Measurements from ENCODE around the gene NAA80. TPM values are rescaled to one million over a fixed set of nuclear protein-coding genes. Genes with fewer than 3 reads are reported as not detected.
A peak's percentile ranks its signal among the peaks of the same experiment; 100 is the strongest.

The NAA80 gene
- polyA plus RNA-seq, 3 donors: 2.3 to 21.3 (median 4.6) TPM

GRCh38 chr3:50294492-50295403 is 4.5 kb downstream of the NAA80 start:
- peak in 1 of 3 donors; percentile 5 for DNase-seq
- Histone ChIP-seq H3K9me3 (replicated peaks in 1 of 2; ENCODE audit: control insufficient read depth in 1 of 2, insufficient read depth in 1 of 2, low read length in 2 of 2) (no peaks in the 10 kb centered on the region), H3K4me3 (replicated peaks in 1 of 3; ENCODE audit: low read depth in 2 of 3, low read length in 3 of 3) (no peak overlapping the region), H4K20me1 (ENCODE audit: insufficient read depth, low read length) (no peaks in the 10 kb centered on the region), H2AFZ (ENCODE audit: insufficient read depth, low read depth, low read length, poor library complexity, severe bottlenecking) (no peak overlapping the region), H3K79me2 (ENCODE audit: insufficient read depth, low read length) (peaks cover 41% of the 10 kb centered on the region), H3K4me2 (replicated peaks; ENCODE audit: extremely low read depth, low read length, poor library complexity, severe bottlenecking) (no peak overlapping the region), H3K4me1 (ENCODE audit: control insufficient read depth in 1 of 2, insufficient read depth in 2 of 2, low read length in 2 of 2) (peaks cover 33 to 43% of the 10 kb centered on the region in 2 donors), H3K9ac (ENCODE audit: insufficient read depth, low read length, poor library complexity, severe bottlenecking) (no peak overlapping the region), H3K27ac (ENCODE audit: low read depth in 1 of 2, low read length in 2 of 2) (no peak overlapping the region), H3K27me3 (ENCODE audit: control insufficient read depth in 2 of 2, insufficient read depth in 2 of 2, low read length in 2 of 2) (no peaks in the 10 kb centered on the region), H3K36me3 (replicated peaks in 1 of 2; ENCODE audit: control insufficient read depth in 1 of 2, insufficient read depth in 2 of 2, low read length in 2 of 2) (peaks cover 5 to 8% of the 10 kb centered on the region in 2 donors)
- Mint-ChIP-seq H3K27me3 (ENCODE audit: low read depth in 3 of 3) (no peaks in the 10 kb centered on the region), H3K4me1 (peaks cover 33% of the 10 kb centered on the region), H3K4me3 (no peak overlapping the region), H3K27ac (peak overlapping the region in 1 of 7 donors; percentile 32), H3K9me3 (no peaks in the 10 kb centered on the region), H3K36me3 (peaks cover 3 to 17% of the 10 kb centered on the region in 2 donors)
- TF ChIP-seq CTCF (IDR thresholded peaks at IDR 0.05): no peak
- 97% methylated on average over 22 of the region's 22 CpGs for WGBS (ENCODE audit: insufficient coverage)
- intact Hi-C loops (cut with micrococcal nuclease): loop anchor here (5.0 kb wide), 1 partner anchor 43 kb away; no protein-coding TSS in a partner anchor

- no peak overlapping the region for H3K27ac Mint-ChIP-seq
- H3K79me2 ChIP-seq (ENCODE audit: insufficient read depth, low read length): peaks cover 41% of the 10 kb centered on the region
- peak in 1 of 3 donors; percentile 2 for DNase-seq
- no peak overlapping the region for H3K4me2 ChIP-seq (replicated peaks; ENCODE audit: extremely low read depth, low read length, poor library complexity, severe bottlenecking)
- H3K9me3 ChIP-seq (replicated peaks in 1 of 2; ENCODE audit: control insufficient read depth in 1 of 2, insufficient read depth in 1 of 2, low read length in 2 of 2): no peaks in the 10 kb centered on the region
- no peak overlapping the region for H3K4me3 ChIP-seq (replicated peaks in 1 of 3; ENCODE audit: low read depth in 2 of 3, low read length in 3 of 3)
- H3K36me3 Mint-ChIP-seq: peaks cover 8 to 23% of the 10 kb centered on the region in 2 donors
- H3K9me3 Mint-ChIP-seq: no peaks in the 10 kb centered on the region
- H3K27me3 Mint-ChIP-seq (ENCODE audit: low read depth in 3 of 3): no peaks in the 10 kb centered on the region
- intact Hi-C loops (cut with micrococcal nuclease): no loop called here
- H2AFZ ChIP-seq (ENCODE audit: insufficient read depth, low read depth, low read length, poor library complexity, severe bottlenecking): no peak overlapping the region
- no peak overlapping the region for H3K9ac ChIP-seq (ENCODE audit: insufficient read depth, low read length, poor library complexity, severe bottlenecking)
- H3K27me3 ChIP-seq (ENCODE audit: control insufficient read depth in 2 of 2, insufficient read depth in 2 of 2, low read length in 2 of 2): no peaks in the 10 kb centered on the region
- H3K4me1 ChIP-seq (ENCODE audit: control insufficient read depth in 1 of 2, insufficient read depth in 2 of 2, low read length in 2 of 2): peaks cover 31 to 41% of the 10 kb centered on the region in 2 donors
- H4K20me1 ChIP-seq (ENCODE audit: insufficient read depth, low read length): no peaks in the 10 kb centered on the region
- no peak overlapping the region for H3K4me3 Mint-ChIP-seq
- H3K4me1 Mint-ChIP-seq: peaks cover 30% of the 10 kb centered on the region
- WGBS (ENCODE audit: insufficient coverage): 80% methylated on average over 1 of the region's 4 CpGs
- no peak overlapping the region for H3K27ac ChIP-seq (ENCODE audit: low read depth in 1 of 2, low read length in 2 of 2)
- no peak for TF ChIP-seq CTCF (IDR thresholded peaks at IDR 0.05)
- peaks cover 12 to 14% of the 10 kb centered on the region in 2 donors for H3K36me3 ChIP-seq (replicated peaks in 1 of 2; ENCODE audit: control insufficient read depth in 1 of 2, insufficient read depth in 2 of 2, low read length in 2 of 2)
Measured at GRCh38 chr3:50294089-50294488, 5.1 kb downstream of the NAA80 start.
